Fibroblast of lung (primary cell): ENCODE results near the gene PXDC1. TPM values are rescaled to one million over a fixed set of nuclear protein-coding genes. Genes with fewer than 3 reads are reported as not detected.

Experiments
- DNase-seq, 2 donors: peaks; one replicate each; pipeline versions ENCODE4 v3.0.0 to v3.0.0-alpha.2; 2010; ENCODE audit warnings: low read depth in 2 of 2
- H2AFZ ChIP-seq: 2 replicates; pipeline ENCODE4 v1.5.1; 2012; ENCODE audit warnings: low read length, control low read depth, inconsistent platforms
- H3K27ac ChIP-seq: 2 replicates; pipeline ENCODE4 v1.5.1; 2011; ENCODE audit warnings: low read length, control low read depth; ENCODE audit not compliant: insufficient read depth
- H3K27me3 ChIP-seq: 2 replicates; pipeline ENCODE4 v1.5.1; 2011; ENCODE audit warnings: mild to moderate bottlenecking, low read length; ENCODE audit not compliant: control insufficient read depth, insufficient read depth
- H3K36me3 ChIP-seq: 2 replicates; pipeline ENCODE4 v1.5.1; 2011; ENCODE audit warnings: low read length; ENCODE audit not compliant: control insufficient read depth, insufficient read depth
- H3K4me1 ChIP-seq: 2 replicates; pipeline ENCODE4 v1.5.1; 2011; ENCODE audit warnings: low read length; ENCODE audit not compliant: control insufficient read depth, insufficient read depth; ENCODE audit errors: extremely low read depth
- H3K4me2 ChIP-seq: 2 replicates; pipeline ENCODE4 v1.5.1; 2011; ENCODE audit warnings: low read length, control low read depth; ENCODE audit not compliant: insufficient read depth; ENCODE audit errors: extremely low read depth
- H3K4me3 ChIP-seq, 4 experiments: fragments of 200-600 bp in 1 of 4; sonication (generic) in 1 of 4; replicated peaks in 1 of 4; 2 replicates each; pipeline ENCODE4 v1.5.1; 2011 to 2016; ENCODE audit warnings: low read length in 4 of 4, low read depth in 3 of 4, mild to moderate bottlenecking in 3 of 4, control low read depth in 2 of 4, inconsistent platforms in 1 of 4, mixed read lengths in 1 of 4; ENCODE audit not compliant: insufficient read depth in 1 of 4; ENCODE audit errors: control extremely low read depth in 1 of 4
- H3K79me2 ChIP-seq: 2 replicates; pipeline ENCODE4 v1.5.1; 2012; ENCODE audit warnings: mild to moderate bottlenecking, low read length, inconsistent platforms; ENCODE audit not compliant: control insufficient read depth, insufficient read depth
- H3K9ac ChIP-seq: 2 replicates; pipeline ENCODE4 v1.5.1; 2011; ENCODE audit warnings: mild to moderate bottlenecking, low read length, control low read depth; ENCODE audit not compliant: insufficient read depth
- H3K9me3 ChIP-seq: 2 replicates; pipeline ENCODE4 v1.5.1; 2012; ENCODE audit warnings: low read depth, low read length; ENCODE audit not compliant: control insufficient read depth, insufficient read depth
- H4K20me1 ChIP-seq: 2 replicates; pipeline ENCODE4 v1.5.1; 2011; ENCODE audit warnings: low read length; ENCODE audit not compliant: control insufficient read depth, insufficient read depth; ENCODE audit errors: extremely low read depth
- CTCF ChIP-seq, 2 donors: IDR thresholded peaks in 1 of 2; conservative IDR thresholded peaks in 1 of 2; 1 replicate in 1 of 2; 2 replicates in 1 of 2; pipeline ENCODE4 v1.5.1; 2011 to 2012; ENCODE audit warnings: low read length in 2 of 2, control low read depth in 1 of 2, inconsistent platforms in 1 of 2, low read depth in 1 of 2, mild to moderate bottlenecking in 1 of 2
- EZH2 ChIP-seq: IDR thresholded peaks from 2 replicates; pipeline ENCODE4 v1.5.1; 2012; ENCODE audit warnings: low read length, control low read depth, mild to moderate bottlenecking; ENCODE audit errors: missing control alignments
- polyA plus RNA-seq, 2 donors: library from polyadenylated mRNA; depleted of rRNA in 1 of 2; stranded (reverse) in 1 of 2; unstranded in 1 of 2; fragments of >200 nt; gene quantifications; 2 replicates each; pipeline ENCODE4 v1.2.1, GENCODE V29; 2011 to 2012; ENCODE audit warnings: missing spikeins in 1 of 2
- total RNA-seq: library from RNA; depleted of rRNA; stranded (reverse); fragments of >200 nt; gene quantifications from 2 replicates; pipeline ENCODE4 v1.2.1, GENCODE V29; 2014

The PXDC1 gene
- total and polyA plus RNA-seq, 2 donors (not counting 1 experiment from before 2014, with no cell fraction given) = 30.3 to 52.7 TPM

DNA sequence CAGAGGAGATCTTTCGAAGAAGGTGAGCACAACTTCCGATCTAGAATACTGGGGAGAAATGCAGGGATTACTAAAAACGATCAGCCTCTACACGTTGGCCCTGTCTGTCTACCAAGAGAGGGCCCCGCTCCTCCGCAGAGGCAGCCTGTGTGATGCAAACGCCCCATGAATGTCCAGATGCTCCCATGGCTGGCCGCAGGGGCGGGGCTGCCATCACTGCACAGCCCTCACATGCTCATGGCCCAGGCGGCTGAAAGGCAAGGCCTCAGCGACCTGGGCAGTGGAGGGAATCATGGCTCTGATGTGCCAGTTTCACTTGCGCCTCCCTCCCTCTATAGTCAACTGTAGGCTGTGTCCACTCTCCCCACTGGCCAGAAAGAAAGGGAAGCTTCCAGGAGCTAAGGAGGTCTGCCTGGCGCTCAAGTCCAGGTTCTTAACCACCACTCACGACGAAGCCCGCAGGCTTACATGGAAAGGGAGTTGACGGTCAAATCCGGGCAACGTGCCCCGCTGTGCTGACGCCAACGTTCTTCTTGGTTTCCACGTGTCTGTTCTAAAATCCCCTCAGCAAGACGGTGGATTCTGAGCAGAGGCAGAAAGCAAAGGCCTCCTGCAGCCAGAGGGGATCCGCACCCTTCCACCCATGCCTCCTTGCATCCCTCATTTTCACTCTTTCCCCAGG lies 14.2 kb downstream of the PXDC1 start:
- Histone ChIP-seq H3K27me3 (no peaks in the 10 kb centered on the region), H2AFZ (no peak overlapping the region), H3K4me1 (peaks cover under 1% of the 10 kb centered on the region), H3K36me3 (peaks cover 26% of the 10 kb centered on the region), H4K20me1 (peaks cover 3% of the 10 kb centered on the region), H3K4me2 (no peak overlapping the region), H3K27ac (no peak overlapping the region), H3K79me2 (peaks cover 94% of the 10 kb centered on the region), H3K9me3 (no peaks in the 10 kb centered on the region), H3K9ac (no peak overlapping the region), H3K4me3 (no peak overlapping the region)
- DNase-seq = no peak
- TF ChIP-seq EZH2 (no peak), CTCF (conservative IDR thresholded peaks at IDR 0.05 in 1 of 2, IDR thresholded peaks at IDR 0.05 in 1 of 2; ENCODE audit: low read depth in 1 of 2, low read length in 2 of 2) (no peak)

DNA sequence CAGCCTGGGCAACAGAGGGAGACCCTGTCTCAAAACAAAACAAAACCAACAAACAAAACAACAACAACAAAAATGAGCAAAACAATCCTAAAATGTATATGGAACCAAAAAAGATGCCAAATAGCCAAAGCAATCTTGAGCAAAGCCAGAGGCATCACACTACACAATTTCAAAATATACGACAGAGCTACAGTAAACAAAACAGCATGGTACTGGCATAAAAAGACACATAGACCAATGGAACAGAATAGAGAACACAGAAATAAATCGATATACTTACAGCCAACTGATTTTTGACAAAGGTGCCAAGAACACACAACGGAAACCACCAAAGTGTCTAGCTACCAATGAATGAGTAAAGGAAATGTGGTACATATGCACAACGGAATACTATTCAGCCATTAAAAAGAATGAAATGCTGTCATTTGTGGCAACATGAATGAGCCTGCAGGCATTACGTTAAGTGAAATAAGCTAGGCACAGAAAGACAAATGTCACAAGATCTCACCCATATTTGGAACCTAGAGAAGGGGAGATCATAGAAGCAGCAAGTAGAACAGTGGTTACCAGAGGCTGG lies 16.4 kb downstream of the PXDC1 start:
- H4K20me1 ChIP-seq = peaks cover 5% of the 10 kb centered on the region
- no peaks in the 10 kb centered on the region for H3K9me3 ChIP-seq
- no peak overlapping the region for H3K4me2 ChIP-seq
- H3K27me3 ChIP-seq = no peaks in the 10 kb centered on the region
- peaks cover 5% of the 10 kb centered on the region for H3K4me1 ChIP-seq
- no peak overlapping the region for H3K27ac ChIP-seq
- peaks cover 30% of the 10 kb centered on the region for H3K36me3 ChIP-seq
- TF ChIP-seq CTCF (conservative IDR thresholded peaks at IDR 0.05 in 1 of 2, IDR thresholded peaks at IDR 0.05 in 1 of 2; ENCODE audit: low read depth in 1 of 2, low read length in 2 of 2) = no peak
- no peak for TF ChIP-seq EZH2
- H3K4me3 ChIP-seq = no peak overlapping the region
- no peak for DNase-seq
- no peak overlapping the region for H2AFZ ChIP-seq
- peaks cover 92% of the 10 kb centered on the region for H3K79me2 ChIP-seq
- no peak overlapping the region for H3K9ac ChIP-seq

GRCh38 chr6:3734023-3734422 lies 17.5 kb downstream of the PXDC1 start:
- TF ChIP-seq EZH2 (no peak), CTCF (conservative IDR thresholded peaks at IDR 0.05 in 1 of 2, IDR thresholded peaks at IDR 0.05 in 1 of 2; ENCODE audit: low read depth in 1 of 2, low read length in 2 of 2) (no peak)
- DNase-seq = no peak
- no peak overlapping the region for H3K4me3 ChIP-seq
- peaks cover 5% of the 10 kb centered on the region for H4K20me1 ChIP-seq
- peaks cover 88% of the 10 kb centered on the region for H3K79me2 ChIP-seq
- peaks cover 30% of the 10 kb centered on the region for H3K36me3 ChIP-seq
- no peaks in the 10 kb centered on the region for H3K27me3 ChIP-seq
- H3K27ac ChIP-seq = no peak overlapping the region
- no peak overlapping the region for H2AFZ ChIP-seq
- H3K4me1 ChIP-seq = peaks cover 5% of the 10 kb centered on the region
- H3K4me2 ChIP-seq = no peak overlapping the region
- no peaks in the 10 kb centered on the region for H3K9me3 ChIP-seq
- no peak overlapping the region for H3K9ac ChIP-seq
